ENCODE results near the gene SH3TC1. TPM values are rescaled to one million over a fixed set of nuclear protein-coding genes. Genes with fewer than 3 reads are reported as not detected.

SH3TC1 gene
- total RNA-seq, 1 donor from 2014 or later = 16.5 TPM

DNA sequence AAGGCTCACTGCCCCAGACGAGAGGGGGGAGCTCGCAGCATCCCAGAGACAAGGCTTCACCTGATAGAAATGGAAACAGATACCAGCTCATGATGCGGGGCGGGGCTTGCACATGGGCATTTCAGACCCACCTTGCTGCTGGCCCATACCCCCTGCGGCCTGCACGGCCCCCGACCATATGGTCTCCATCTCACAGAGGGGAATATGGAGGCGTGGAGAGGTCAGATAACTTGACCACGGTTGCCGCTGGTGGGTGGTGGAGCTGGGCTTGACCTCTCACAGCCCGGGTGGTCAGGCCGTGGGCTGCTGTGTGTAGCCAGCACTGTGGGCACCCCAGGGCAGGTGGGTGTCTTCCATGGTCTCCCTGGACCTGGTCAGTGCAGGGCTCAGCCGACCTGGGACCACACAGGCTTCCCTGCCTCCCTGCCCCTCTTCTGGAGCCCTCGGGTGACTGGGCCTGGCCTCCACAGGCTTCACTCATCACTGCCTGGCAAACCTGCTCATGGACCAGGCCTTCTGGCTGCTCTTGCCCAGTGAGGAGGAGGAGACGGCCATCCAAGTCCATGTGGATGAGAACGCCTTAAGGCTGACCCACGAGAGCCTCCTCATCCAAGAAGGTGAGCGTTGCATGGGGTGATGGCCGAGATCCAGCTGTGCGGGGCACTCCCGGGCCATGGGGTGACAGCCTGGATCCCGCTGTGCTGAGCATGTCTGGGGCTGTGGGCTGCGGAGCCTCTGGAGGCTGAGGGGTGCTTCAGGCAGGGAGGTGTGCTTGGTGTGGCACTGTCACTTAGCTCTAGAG, 16.8 kb downstream of the SH3TC1 start:
- DNase-seq = no peak

DNA sequence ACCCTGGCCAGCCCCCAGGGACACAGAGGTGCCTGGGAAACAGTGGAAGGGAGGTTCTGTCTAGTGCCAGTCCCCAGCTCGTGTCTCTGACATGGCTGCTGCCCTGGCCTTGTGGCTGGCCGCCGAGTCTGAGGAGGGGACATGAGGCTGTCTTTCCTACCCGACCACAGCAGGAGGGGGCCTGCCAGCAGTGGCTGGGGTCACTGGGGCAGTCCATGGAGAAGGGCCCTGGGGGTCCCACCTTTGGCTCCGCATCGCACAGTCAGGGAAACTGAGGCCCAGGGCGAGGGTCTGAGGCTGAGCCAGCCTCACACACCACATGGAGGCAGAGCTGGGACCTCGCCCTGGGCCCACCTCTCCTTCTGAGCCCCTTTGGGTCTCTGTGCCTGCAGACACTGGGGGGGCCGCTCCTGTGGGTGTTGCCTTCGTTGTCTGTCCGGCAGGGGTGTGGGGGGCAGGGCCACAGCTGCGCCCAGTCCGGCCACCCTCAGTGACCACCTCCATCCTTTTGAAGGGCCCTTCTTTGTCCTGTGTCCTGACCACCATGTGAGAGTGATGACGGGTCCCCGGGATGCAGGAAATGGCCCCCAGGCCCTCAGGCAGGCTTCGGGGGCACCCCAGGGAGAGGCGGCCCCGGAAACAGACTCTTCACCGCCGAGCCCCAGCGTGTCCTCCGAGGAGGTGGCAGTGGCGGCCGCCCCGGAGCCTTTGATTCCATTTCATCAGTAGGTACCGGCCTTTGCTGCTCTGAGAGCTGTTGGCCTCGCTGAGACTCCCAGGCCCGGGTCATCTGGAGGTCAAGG, 17.6 kb downstream of the SH3TC1 start:
- no peak for DNase-seq

DNA sequence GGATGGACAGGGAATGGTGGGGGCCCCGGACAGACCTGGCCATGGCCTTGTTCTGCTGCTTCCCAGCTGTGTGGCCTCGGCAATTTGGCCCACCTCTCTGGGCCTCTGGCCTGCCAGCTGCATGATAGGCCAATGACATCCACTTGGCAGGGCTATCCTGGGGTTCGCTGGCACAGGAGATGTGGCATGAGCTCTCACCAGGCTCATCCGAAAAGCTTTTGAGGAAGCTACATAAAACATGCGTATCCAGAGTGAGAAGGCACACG, 18.1 kb downstream of the SH3TC1 start:
- no peak for DNase-seq

DNA sequence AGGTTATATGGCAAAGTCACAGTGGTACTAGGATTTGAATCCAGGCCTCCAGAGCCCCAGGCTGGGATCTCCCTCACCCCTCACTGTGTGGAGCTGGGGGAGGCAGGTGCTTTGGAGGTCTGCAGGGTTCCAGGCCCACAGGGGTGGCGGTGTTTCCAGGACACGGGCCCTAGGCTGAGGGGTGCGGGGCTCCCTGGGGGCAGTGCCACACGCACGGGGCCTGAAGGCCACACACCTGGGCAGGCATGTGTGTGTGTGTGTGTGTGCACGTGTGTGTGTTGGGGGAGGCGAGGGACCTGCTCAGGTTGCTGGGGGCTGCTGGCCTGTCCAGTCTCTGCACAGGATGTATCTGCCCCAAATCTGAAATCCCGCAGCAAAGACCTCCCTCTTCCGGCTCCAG, 18.8 kb downstream of the SH3TC1 start:
- no peak for DNase-seq

DNA sequence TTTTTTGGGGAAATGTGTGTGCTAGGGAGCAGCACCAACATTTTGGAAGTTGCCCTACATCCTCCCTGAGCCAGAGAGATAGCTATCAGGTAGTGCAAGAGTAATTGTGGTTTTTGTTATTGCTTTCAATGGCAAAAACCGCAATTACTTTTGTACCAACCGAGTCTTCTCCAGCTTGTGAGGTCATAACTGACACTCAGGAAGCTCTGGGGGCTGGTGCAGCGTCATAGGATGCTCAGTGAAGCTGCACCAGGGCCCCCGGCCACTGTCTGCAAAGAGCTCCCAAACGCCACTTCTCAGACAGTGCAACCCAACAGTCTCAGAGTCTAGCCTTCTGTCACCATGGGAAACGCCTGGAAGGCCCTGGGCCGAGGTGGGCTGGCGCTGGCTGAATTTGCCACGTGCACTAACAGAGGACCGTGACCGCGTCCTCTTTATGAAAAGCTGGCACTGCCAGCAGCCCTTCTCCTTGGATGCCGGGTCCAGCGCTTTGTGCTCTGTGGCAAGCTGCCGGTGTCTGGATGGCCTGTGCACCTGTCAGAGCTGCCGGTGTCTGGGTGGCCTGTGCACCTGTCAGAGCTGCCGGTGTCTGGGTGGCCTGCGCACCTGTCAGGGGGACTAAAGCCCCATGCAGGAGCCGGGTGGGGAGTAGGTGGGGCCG, 19.4 kb downstream of the SH3TC1 start:
- no peak for DNase-seq

DNA sequence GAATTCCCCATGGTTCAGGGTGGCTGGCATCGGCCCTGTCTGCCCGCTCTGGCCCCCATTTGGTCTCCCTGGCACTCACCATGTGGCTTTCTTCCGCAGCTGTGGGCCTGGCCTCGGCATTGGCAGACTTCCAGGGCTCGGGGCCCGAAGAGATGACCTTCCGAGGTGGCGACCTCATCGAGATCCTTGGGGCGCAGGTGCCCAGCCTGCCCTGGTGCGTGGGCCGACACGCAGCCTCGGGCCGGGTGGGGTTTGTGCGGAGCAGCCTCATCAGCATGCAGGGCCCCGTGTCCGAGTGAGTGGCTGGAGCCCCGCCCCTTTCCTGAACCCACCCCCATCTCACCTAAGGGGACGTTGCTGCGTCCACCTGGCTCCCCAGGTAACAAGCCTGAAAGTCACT, 20.1 kb downstream of the SH3TC1 start:
- no peak for DNase-seq

DNA sequence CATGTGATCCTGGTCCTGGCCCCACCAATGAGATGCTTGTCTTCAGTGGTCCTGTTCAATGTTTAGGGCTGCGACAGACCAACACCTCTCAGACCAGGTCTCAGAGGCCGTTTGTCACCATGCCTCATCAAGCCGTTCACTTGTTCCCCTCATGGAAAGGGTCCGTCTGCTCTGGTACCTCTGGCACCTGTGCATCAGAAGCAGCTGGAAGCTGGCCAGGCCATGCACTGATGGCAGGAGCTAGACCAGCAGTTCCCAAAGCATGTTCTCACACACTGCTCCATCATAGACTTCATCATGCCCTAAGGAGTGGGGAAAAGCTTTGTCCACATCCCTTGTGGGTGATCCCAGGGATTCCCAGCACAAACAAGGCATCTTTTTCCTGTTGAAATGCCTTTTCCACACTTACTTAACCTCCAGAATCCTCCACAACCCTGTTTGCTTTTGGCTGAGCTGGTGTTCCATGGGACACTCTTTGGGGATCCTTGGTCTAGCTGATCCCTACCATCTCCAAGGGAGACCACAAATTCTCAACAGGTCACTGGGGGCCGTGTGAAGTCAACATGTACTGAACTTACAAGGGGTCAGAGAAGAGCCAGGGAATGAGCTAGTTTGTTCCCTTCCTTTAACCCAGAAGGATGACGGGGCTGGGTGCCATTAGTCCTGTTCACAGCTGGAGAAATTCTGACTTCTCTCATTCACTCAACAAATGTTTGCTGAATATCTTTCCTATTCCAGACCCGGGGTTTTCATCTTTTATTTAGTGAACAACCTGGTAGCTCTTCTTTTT, 21.8 kb downstream of the SH3TC1 start:
- no peak for DNase-seq

DNA sequence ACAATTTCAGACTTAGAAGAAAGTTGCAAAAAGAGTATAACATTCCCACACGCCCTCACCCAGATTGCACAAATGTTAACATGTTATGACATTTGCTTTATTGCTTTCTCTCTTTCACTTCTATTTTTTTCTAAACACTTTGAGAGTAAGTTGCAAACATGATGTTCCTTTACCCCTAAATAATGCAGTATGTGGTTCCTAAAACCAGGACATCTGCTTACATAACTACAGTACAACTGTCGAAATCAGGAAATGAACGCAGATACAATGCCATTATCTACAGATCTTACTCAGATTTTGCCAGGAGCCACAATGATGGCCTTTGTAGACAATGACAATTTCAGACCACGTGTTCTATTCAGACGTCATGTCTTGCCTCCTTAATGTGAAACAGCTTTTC, 22.4 kb downstream of the SH3TC1 start:
- DNase-seq = peak; percentile 42

DNA sequence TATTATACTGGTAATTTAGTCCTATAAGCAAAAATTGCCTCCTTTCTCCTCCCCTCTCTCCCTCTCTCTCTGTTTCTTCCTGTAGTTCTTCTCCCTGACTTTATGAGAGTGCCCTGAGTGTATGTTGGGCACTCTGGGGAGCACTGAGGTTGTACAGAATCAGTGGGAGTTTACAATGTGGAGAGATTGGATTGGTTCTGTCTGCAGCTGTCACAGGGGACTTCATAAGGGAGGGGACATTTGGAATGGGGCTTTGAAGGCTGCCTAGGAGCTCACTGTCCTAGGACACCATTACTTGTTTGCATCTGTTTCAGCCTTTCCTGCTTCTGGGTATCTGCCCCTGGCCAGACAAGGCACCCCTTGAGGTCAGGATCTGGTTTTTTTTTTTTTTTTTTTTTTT, 22.9 kb downstream of the SH3TC1 start:
- DNase-seq = no peak

DNA sequence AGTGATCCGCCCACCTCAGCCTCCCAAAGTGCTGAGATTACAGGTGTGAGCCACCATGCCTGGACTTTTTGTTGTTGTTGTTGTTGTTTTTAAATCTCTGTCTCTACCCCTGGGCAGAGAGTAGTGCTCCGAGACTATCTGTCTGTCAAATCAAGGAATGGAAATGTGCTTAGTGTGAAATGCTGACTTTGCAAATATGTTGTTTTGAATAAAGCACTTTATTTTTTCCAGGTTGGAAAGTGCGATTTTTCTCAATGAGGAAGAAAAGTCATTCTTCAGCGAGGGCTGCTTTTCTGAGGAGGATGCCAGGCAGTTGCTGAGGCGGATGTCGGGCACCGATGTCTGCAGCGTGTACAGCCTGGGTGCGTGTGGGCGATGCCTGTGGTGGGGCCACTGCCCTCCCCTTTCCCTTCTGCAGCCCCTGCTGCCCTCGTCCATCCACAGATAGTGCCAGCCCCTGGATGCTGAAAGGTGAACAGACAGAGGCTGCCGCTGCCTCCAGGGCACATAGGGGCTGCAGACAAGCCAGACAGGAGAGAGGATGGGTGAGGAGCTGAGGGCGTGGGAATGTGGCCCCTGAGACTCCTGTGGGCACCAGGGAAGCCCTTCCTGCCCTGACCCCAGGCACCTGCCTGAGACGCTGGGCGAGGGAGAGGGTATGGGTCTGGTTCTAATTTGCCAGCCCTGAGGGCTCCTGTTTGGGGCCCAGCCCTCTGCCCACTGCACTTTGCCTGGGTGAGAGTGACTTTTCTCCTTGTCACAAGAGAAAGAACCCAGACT, 23.7 kb downstream of the SH3TC1 start:
- DNase-seq = no peak

DNA sequence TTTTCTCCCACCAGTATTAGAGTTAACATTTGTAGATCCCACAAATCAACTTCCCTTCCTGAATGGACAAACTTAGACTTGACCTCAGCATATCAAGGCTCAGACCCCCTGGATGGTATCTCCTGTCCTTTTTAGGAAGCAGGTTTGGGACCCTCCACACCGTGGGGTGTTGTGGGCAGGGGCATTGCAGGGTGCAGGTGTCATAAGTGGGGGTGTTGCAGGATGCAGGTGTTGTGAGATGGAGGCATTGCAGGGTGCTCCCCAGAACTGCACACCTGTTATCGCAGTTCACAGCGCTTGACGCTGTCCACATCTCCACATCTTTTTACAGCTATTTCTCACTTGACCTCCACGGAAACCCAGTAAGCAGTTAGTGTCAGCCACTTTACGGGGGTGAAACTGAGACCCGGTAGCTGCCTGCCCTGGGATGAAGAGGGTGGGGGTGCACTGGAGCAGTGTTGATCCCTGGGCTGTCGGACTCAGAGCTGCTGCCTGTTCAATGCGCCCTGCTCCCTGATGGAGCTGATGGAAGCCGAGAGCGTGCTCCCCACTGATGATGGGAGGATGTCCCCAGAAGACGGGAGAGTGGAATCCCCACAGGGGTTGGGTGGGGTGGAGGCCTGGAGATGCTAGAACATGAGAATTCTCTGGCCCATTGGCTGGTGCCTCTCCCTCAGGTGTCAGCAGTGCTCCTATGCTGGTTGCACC, 25.3 kb downstream of the SH3TC1 start:
- DNase-seq = no peak

DNA sequence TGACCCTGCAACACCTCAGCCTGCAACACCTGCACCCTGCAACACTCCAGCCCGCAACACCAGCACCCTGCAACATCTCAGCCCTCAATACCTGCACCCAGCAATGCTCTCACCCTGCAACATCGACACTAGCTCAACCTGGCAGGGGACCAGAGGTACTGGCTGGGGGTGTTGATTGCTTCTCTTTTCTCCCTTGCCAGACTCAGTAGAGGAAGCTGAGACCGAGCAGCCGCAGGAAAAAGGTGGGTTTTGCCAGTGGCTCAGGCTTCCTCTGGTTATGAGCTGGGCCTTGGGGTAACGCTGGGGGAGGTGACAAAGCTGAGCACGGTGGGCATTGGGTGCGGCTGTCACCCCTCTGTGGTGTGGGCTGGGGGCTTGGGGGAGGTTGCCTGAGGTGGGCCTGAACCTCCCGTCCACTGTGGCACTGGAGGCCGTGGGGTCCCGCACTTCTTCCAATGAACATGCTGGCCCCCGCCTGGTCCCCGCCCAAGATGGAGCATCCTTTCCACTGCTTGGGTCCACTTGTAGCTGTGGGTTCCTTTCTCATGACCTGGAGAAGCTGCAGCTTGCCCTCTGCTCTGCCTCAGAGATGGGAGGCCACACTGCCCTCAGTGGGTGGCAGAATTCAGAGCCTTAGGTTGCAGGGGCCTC, 26.0 kb downstream of the SH3TC1 start:
- DNase-seq = no peak

DNA sequence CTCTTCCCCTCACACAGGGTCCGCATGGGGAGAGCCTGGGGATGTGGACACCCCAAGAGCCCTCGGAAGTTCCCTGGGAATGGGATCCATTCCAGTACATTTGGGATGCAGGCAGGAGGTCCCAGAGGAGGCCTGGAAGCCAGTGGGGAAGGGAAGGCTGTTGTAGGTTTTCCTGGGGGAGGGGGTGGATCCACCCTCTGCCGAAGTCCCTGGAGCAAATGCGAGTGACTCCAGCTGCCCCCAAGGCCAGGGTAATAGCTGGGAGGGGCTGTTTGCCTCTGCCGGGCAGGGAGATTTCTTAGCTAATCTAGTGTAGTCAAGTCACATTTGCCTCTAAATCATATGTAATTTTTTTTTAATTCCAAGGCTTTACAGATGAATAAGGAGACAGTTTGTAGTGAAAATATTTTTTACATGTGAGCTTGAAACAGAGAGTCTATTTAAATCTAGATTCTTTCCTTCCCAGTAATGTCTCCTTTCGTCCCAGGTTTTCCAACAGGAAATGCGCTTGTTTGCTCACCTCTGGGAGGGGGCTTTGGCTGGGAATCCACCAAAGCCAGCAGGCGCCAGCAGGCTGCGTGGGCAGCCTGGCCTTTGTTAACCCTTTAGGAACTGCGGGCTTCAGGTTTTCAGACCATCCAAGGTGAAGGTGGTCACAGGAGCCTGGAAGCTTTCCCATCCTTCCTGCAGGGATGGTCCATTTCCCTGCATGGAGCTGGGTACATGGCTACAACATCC, 26.8 kb downstream of the SH3TC1 start:
- no peak for DNase-seq

DNA sequence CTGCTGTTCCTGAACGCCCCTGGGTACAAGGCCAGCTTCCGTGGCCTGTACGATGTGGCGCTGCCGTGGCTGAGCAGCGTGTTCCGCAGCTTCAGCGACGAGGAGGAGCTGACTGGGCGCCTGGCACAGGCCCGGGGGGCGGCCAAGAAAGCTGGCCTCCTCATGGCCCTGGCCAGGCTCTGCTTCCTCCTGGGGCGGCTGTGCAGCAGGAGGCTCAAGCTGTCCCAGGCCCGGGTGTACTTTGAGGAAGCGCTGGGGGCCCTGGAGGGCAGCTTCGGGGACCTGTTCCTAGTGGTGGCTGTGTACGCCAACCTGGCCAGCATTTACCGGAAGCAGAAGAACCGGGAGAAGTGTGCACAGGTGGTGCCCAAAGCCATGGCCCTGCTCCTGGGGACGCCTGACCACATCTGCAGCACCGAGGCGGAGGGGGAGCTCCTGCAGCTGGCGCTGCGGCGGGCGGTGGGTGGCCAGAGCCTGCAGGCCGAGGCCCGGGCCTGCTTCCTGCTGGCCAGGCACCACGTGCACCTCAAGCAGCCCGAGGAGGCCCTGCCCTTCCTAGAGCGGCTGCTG, 28.2 kb downstream of the SH3TC1 start:
- DNase-seq = no peak

DNA sequence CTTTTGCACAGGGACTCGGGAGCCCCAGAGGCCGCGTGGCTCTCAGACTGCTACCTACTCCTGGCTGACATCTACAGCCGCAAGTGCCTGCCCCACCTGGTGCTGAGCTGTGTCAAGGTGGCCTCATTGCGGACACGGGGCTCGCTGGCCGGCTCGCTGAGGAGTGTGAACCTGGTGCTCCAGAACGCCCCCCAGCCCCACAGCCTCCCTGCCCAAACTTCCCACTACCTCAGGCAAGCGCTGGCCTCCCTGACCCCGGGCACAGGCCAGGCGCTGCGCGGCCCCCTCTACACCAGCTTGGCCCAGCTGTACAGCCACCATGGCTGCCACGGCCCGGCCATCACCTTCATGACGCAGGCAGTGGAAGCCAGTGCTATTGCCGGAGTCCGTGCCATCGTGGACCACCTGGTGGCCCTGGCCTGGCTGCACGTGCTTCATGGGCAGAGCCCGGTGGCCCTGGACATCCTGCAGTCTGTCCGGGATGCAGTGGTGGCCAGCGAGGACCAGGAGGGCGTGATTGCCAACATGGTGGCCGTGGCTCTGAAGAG, 28.8 kb downstream of the SH3TC1 start:
- no peak for DNase-seq

DNA sequence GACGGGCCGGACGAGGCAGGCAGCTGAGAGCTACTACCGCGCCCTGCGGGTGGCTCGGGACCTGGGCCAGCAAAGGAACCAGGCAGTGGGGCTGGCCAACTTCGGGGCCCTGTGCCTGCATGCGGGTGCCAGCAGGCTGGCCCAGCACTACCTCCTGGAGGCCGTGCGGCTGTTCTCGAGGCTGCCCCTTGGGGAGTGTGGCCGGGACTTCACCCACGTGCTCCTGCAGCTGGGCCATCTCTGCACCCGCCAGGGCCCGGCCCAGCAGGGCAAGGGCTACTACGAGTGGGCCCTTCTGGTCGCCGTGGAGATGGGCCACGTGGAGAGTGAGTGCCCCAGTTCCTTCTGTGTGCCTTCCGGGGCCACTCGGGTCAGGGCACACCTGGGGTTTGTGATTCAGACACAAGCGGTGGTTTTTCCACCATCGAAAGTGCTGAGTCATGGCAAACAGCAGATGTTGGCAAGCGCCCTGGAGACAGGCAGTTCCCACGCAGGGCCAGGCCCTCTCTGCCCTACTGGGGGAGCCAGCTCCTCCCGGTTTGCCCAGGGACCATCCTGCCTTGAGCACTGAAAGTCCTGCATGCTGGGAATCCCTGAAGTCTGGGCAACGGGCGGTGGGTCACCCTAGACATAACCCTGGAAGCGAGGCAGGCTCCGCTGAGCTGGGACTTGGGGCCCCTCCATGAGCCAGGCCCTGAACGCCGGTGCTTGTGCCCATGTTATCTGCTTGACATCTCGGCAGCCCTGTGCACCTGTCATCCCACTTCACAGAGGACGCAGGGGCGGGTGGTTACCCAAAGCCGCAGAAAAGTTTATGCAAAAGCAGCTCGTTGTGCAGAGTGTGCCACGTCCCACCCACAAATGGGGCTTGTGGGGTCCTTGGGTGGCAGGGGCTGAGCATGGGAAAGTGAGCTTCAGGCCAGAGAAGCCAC, 29.5 kb downstream of the SH3TC1 start:
- no peak for DNase-seq

DNA sequence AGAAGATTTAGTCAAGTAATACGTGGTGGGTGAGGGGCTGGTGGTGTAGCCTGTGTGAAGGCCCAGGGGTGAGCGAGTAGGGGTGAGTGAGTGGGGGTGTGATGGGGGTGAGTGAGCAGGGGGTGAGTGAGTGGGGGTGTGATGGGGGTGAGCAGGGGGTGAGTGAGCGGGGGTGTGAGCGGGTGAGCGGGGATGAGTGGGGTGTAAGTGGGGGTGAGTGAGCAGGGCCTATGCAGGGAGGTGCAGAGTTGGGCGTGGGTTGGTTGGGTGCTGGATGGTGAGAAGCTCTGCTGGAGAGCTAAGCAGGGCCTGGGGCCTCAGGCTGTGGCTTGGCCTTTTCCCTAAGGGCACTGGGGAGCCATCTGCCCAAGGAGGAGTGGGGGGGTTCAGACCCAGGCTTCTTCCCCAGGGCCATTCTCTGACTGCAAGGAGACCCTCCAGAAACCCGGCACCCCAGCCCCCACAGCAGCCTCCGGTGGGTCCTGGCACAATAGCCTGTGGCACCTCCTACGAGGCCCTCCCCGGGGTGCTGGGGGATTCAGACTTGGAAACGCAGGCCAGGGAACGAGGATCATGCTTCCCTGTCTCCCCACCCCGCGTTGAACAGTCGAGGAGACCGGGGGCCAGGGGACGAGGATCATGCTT, 30.4 kb downstream of the SH3TC1 start:
- DNase-seq = no peak

DNA sequence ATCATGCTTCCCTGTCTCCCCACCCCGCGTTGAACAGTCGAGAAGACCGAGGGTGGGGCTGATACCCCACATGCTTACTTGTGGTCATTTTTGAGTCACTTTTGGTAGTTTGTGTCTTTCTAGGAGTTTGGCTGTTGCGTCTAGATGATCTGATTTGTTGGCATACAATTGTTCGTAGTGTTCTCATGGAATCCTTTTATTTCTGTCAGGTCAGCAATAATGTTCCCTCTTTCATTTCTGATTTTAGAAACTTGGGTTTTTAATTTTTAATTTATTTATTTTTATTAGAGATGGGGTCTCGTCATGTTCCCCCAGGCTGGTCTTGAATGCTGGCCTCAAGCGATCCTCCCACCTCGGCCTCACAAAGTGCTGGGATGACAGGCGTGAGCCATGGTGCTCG, 30.9 kb downstream of the SH3TC1 start:
- no peak for DNase-seq

Measured in skin of body (tissue), 2 donors.